Measurements from ENCODE around the gene PARL.

DNA sequence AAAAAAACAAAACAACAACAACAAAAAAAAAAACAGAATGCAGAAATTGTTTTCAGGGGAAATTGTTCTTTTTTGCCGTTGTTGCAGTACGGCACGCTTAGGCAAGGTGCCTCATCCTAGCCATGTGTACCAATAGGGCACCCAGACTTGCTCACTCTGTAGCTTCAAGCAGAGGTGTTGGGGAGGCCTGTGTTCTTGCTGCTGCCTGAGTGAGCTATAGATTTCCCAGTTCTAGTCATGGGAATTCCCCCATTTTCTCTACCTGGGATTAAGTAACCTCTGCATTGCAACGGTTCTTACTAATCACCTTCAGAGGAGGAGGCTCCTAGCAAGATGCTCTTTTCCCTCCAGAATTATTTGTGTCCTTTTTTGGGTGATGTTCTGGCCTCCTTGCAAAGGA, 12.9 kb upstream of the PARL start:
- TF ChIP-seq, protein P1, sequence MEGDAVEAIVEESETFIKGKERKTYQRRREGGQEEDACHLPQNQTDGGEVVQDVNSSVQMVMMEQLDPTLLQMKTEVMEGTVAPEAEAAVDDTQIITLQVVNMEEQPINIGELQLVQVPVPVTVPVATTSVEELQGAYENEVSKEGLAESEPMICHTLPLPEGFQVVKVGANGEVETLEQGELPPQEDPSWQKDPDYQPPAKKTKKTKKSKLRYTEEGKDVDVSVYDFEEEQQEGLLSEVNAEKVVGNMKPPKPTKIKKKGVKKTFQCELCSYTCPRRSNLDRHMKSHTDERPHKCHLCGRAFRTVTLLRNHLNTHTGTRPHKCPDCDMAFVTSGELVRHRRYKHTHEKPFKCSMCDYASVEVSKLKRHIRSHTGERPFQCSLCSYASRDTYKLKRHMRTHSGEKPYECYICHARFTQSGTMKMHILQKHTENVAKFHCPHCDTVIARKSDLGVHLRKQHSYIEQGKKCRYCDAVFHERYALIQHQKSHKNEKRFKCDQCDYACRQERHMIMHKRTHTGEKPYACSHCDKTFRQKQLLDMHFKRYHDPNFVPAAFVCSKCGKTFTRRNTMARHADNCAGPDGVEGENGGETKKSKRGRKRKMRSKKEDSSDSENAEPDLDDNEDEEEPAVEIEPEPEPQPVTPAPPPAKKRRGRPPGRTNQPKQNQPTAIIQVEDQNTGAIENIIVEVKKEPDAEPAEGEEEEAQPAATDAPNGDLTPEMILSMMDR (IDR thresholded peaks at IDR 0.05), result no peak
- no peak for TF ChIP-seq ZFX (IDR thresholded peaks at IDR 0.05; ENCODE audit: borderline replicate concordance)
